GM19468 (cell line): ENCODE measurements around the gene TM9SF4.

ENCODE experiments used
- ATAC-seq: cut with Tn5 transposase; IDR thresholded peaks from one replicate; pipeline ENCODE4 v1.9.1; 2021; ENCODE audit warnings: mild to moderate bottlenecking, moderate library complexity, moderate number of reproducible peaks; ENCODE audit not compliant: unreplicated experiment; ENCODE audit errors: extremely low read depth

The TM9SF4 gene

GRCh38 chr20:32204205-32205109 lies 94.9 kb downstream of the TM9SF4 start:
- ATAC-seq: no peak

- no peak for ATAC-seq
Measured at GRCh38 chr20:32205110-32205842, 95.8 kb downstream of the TM9SF4 start.

- ATAC-seq: no peak
Measured at GRCh38 chr20:32205843-32206759, 96.6 kb downstream of the TM9SF4 start.

- ATAC-seq: no peak
Measured at GRCh38 chr20:32206760-32207625, 97.5 kb downstream of the TM9SF4 start.

- peak; percentile 62 for ATAC-seq
Measured at GRCh38 chr20:32207626-32208498, 98.3 kb downstream of the TM9SF4 start, which contains the start of the genes PLAGL2 and POFUT1. Gene PLAGL2 (minus strand): TSS chr20:32207743. CDS start chr20:32202178, 5,565 bp downstream. Gene POFUT1 (plus strand): TSS chr20:32207880. CDS start chr20:32207942, 62 bp downstream.

- ATAC-seq: no peak
Measured at GRCh38 chr20:32208499-32209154, 99.1 kb downstream of the TM9SF4 start.

- no peak for ATAC-seq
Measured at GRCh38 chr20:32209850-32210605, 100.5 kb downstream of the TM9SF4 start.

- no peak for ATAC-seq
Measured at GRCh38 chr20:32213870-32214269, 104.4 kb downstream of the TM9SF4 start.

GRCh38 chr20:32215147-32215546 lies 105.6 kb downstream of the TM9SF4 start:
- no peak for ATAC-seq

- no peak for ATAC-seq
Measured at GRCh38 chr20:32215729-32216128, 106.2 kb downstream of the TM9SF4 start.

- ATAC-seq: no peak
Measured at GRCh38 chr20:32216179-32217142, 106.9 kb downstream of the TM9SF4 start.
